GM15510 (cell line): ENCODE data around the gene SLC6A6.

ENCODE experiments used
- POLR2A ChIP-seq: IDR thresholded peaks from 3 replicates; pipeline ENCODE4 v1.6.1; 2011; ENCODE audit warnings: borderline replicate concordance; ENCODE audit not compliant: insufficient read length; ENCODE audit errors: extremely low read depth

The SLC6A6 gene

GRCh38 chr3:14368885-14369284 is 33.5 kb upstream of the SLC6A6 start:
- TF ChIP-seq POLR2A: no peak

- no peak for TF ChIP-seq POLR2A
Observed at GRCh38 chr3:14369675-14370669, 32.4 kb upstream of the SLC6A6 start.

- TF ChIP-seq POLR2A: no peak
Observed at GRCh38 chr3:14370720-14371572, 31.5 kb upstream of the SLC6A6 start.

- TF ChIP-seq POLR2A: no peak
Observed at GRCh38 chr3:14371573-14372474, 30.6 kb upstream of the SLC6A6 start.

GRCh38 chr3:14372587-14372986 is 29.8 kb upstream of the SLC6A6 start:
- TF ChIP-seq POLR2A: no peak

GRCh38 chr3:14373753-14374376 is 28.5 kb upstream of the SLC6A6 start:
- no peak for TF ChIP-seq POLR2A

- TF ChIP-seq POLR2A: no peak
Observed at GRCh38 chr3:14374444-14374883, 27.9 kb upstream of the SLC6A6 start.

GRCh38 chr3:14375192-14375591 is 27.2 kb upstream of the SLC6A6 start:
- no peak for TF ChIP-seq POLR2A

- no peak for TF ChIP-seq POLR2A
Observed at GRCh38 chr3:14376348-14377043, 25.9 kb upstream of the SLC6A6 start.

- TF ChIP-seq POLR2A: no peak
Observed at GRCh38 chr3:14377044-14377837, 25.2 kb upstream of the SLC6A6 start.

- no peak for TF ChIP-seq POLR2A
Observed at GRCh38 chr3:14377838-14378169, 24.6 kb upstream of the SLC6A6 start.

GRCh38 chr3:14378415-14378814 is 24.0 kb upstream of the SLC6A6 start:
- no peak for TF ChIP-seq POLR2A

GRCh38 chr3:14379843-14380242 is 22.6 kb upstream of the SLC6A6 start:
- no peak for TF ChIP-seq POLR2A

GRCh38 chr3:14386254-14386653 is 16.2 kb upstream of the SLC6A6 start:
- TF ChIP-seq POLR2A: no peak
